Measurements from ENCODE around the gene TCF12. TPM values are rescaled to one million over a fixed set of nuclear protein-coding genes. Genes with fewer than 3 reads are reported as not detected.

Gene TCF12
- total RNA-seq, 3 donors from 2014 or later: 164 to 198 (median 174) TPM

- no peak overlapping the region for H3K27ac ChIP-seq
- intact Hi-C loops (cut with DNase I; ENCODE audit: low total_unique reads): no loop called here
- no peak for DNase-seq (ENCODE audit: low spot score in 2 of 2)
These were observed 403.6 kb downstream of the TCF12 start for GRCh38 chr15:57321973-57322601.

GRCh38 chr15:57322602-57323250 is 404.3 kb downstream of the TCF12 start:
- no peak overlapping the region for H3K4me3 ChIP-seq
- H3K27me3 ChIP-seq: no peaks in the 10 kb centered on the region
- no peaks in the 10 kb centered on the region for H3K4me1 ChIP-seq
- DNase-seq (ENCODE audit: low spot score in 2 of 2): no peak
- H3K36me3 ChIP-seq: no peaks in the 10 kb centered on the region
- TF ChIP-seq CTCF (IDR thresholded peaks at IDR 0.05): no peak
- no peak for TF ChIP-seq POLR2A (IDR thresholded peaks at IDR 0.05)
- TF ChIP-seq POLR2AphosphoS5 (IDR thresholded peaks at IDR 0.05): no peak
- intact Hi-C loops (cut with DNase I; ENCODE audit: low total_unique reads): no loop called here
- no peaks in the 10 kb centered on the region for H3K9me3 ChIP-seq
- H3K27ac ChIP-seq: peak overlapping the region; percentile 18 to 74

More at GRCh38 chr15:57321973-57322601, 403.6 kb downstream of the TCF12 start:
- no peak overlapping the region for H3K4me3 ChIP-seq
- H3K36me3 ChIP-seq: no peaks in the 10 kb centered on the region
- no peak for TF ChIP-seq POLR2AphosphoS5 (IDR thresholded peaks at IDR 0.05)
- no peak for TF ChIP-seq POLR2A (IDR thresholded peaks at IDR 0.05)
- no peak for TF ChIP-seq CTCF (IDR thresholded peaks at IDR 0.05)
- no peaks in the 10 kb centered on the region for H3K4me1 ChIP-seq
- no peaks in the 10 kb centered on the region for H3K27me3 ChIP-seq
- H3K9me3 ChIP-seq: no peaks in the 10 kb centered on the region

- H3K4me1 ChIP-seq: no peaks in the 10 kb centered on the region
- no peak for DNase-seq (ENCODE audit: low spot score in 2 of 2)
- H3K9me3 ChIP-seq: no peaks in the 10 kb centered on the region
- peak overlapping the region; percentile 18 to 74 for H3K27ac ChIP-seq
- no peak for TF ChIP-seq POLR2A (IDR thresholded peaks at IDR 0.05)
- TF ChIP-seq POLR2AphosphoS5 (IDR thresholded peaks at IDR 0.05): no peak
- no peak for TF ChIP-seq CTCF (IDR thresholded peaks at IDR 0.05)
- no peaks in the 10 kb centered on the region for H3K27me3 ChIP-seq
- intact Hi-C loops (cut with DNase I; ENCODE audit: low total_unique reads): no loop called here
- peak overlapping the region in 1 of 3 donors; percentile 8 for H3K4me3 ChIP-seq
- no peaks in the 10 kb centered on the region for H3K36me3 ChIP-seq
These were observed 404.9 kb downstream of the TCF12 start for GRCh38 chr15:57323299-57323805.

DNA sequence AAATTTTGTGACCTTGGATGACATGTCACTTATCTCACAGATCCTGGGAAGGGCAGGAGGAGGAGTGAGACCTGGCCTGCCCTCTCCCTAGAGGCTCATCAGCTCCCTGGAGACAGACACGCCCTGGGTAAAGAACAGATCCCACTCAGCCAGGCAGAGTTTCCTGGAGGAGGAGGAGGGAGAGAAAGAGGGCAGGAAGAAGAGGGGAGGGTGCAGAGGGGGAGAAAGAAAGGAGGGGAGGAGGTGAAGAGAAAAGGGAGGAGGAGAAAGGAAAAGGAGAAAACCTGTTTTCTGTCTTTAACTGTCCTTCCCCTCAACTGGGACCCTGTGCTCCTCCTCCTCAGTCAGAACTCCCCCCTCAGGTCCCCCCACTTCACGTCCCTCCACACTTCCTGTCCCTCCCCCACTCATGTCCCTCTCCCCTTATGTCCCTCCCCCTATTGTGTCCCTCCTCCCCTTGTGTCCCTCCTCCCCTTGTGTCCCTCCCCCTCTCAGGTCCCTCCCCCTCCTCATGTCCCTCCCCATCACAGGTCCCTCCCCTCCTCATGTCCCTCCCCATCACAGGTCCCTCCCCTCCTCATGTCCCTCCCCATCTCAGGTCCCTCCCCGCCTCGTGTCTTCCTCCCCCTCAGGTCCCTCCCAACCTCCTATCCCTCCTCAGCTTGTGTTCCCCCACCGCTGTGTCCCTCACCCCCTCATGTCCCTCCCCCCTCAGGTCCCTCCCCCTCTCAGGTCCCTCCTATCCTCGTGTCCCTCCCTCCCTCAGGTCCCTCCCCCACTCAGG is 405.6 kb downstream of the TCF12 start:
- peak overlapping the region; percentile 18 to 74 for H3K27ac ChIP-seq
- intact Hi-C loops (cut with DNase I; ENCODE audit: low total_unique reads): no loop called here

More for the DNA sequence above, 405.6 kb downstream of the TCF12 start:
- DNase-seq (ENCODE audit: low spot score in 2 of 2): peak in 1 of 2 donors; percentile 78
- Histone ChIP-seq H3K27me3 (no peaks in the 10 kb centered on the region), H3K4me1 (no peaks in the 10 kb centered on the region), H3K9me3 (no peaks in the 10 kb centered on the region), H3K36me3 (no peaks in the 10 kb centered on the region), H3K4me3 (peak overlapping the region in 1 of 3 donors; percentile 8)
- no peak for TF ChIP-seq CTCF (IDR thresholded peaks at IDR 0.05)
- TF ChIP-seq POLR2A (IDR thresholded peaks at IDR 0.05): no peak
- no peak for TF ChIP-seq POLR2AphosphoS5 (IDR thresholded peaks at IDR 0.05)
